K562 (cell line): ENCODE results near the gene CYB5RL. TPM values are rescaled to one million over a fixed set of nuclear protein-coding genes. Genes with fewer than 3 reads are reported as not detected.

Source experiments
- ATAC-seq: fragments of 200-7000 bp; cut with Tn5 transposase; 3 replicates; pipeline ENCODE4 v1.9.1; 2020; ENCODE audit warnings: moderate library complexity
- BruUV-seq: library from RNA; stranded (reverse); fragments of 400-500 nt; replicated peaks from 2 replicates; lab custom pipeline; 2021; lab: Mats Ljungman, UMichigan
- CTCF ChIA-PET: fragments of 300-600 bp; formaldehyde crosslinking; extraction: SDS; loops from one replicate; lab custom pipeline; 2021; ENCODE audit warnings: low intra/inter-chr PET ratio; lab: Yijun Ruan, JAX
- POLR2A ChIA-PET: fragments of 300-600, 350-650 bp; sonication (Branson Sonifier 250); formaldehyde crosslinking; extraction: SDS; loops from one replicate; lab custom pipeline; 2021; ENCODE audit warnings: antibody characterized with exemption, inconsistent platforms; lab: Yijun Ruan, JAX
- DNase-seq, 4 experiments: peaks; one replicate each; pipeline versions ENCODE4 v3.0.0 to v3.0.0-alpha.2; 2011 to 2018; ENCODE audit warnings: low spot score in 3 of 4, mixed read lengths in 3 of 4; ENCODE audit errors: extremely low read depth in 1 of 4
- FAIRE-seq: peaks from 2 replicates; lab custom pipeline; 2011; peaks lifted over from hg19 to GRCh38; lab: Jason Lieb, UNC
- H2AFZ ChIP-seq: 2 replicates; pipeline ENCODE4 v1.6.0; 2011; ENCODE audit warnings: low read depth, low read length, control low read depth, inconsistent platforms
- H3K27ac ChIP-seq: fragments of 200-600 bp; 3 replicates; pipeline ENCODE4 v1.8.0; 2011; ENCODE audit warnings: low read depth, mild to moderate bottlenecking, control low read depth, inconsistent platforms, low read length, moderate library complexity, mixed read lengths; ENCODE audit errors: extremely low read depth
- H3K27me3 ChIP-seq, 2 experiments: fragments of 300-600 bp in 1 of 2; 2 replicates in 1 of 2; 3 replicates in 1 of 2; pipeline versions ENCODE4 v1.6.0 to v1.8.0; 2011; ENCODE audit warnings: inconsistent platforms in 2 of 2, low read length in 2 of 2, mild to moderate bottlenecking in 1 of 2, mixed read lengths in 1 of 2, moderate library complexity in 1 of 2; ENCODE audit not compliant: control insufficient read depth in 2 of 2, insufficient read depth in 2 of 2
- H3K36me3 ChIP-seq: fragments of 300-600 bp; 3 replicates; pipeline ENCODE4 v1.8.0; 2011; ENCODE audit warnings: mild to moderate bottlenecking, low read length, inconsistent platforms; ENCODE audit not compliant: control insufficient read depth, insufficient read depth
- H3K4me1 ChIP-seq, 2 experiments: fragments of 200-600 bp in 1 of 2; replicated peaks in 1 of 2; 2 replicates in 1 of 2; 3 replicates in 1 of 2; pipeline versions ENCODE4 v1.5.1 to v1.8.0; 2011; ENCODE audit warnings: inconsistent platforms in 2 of 2, low read length in 2 of 2, mild to moderate bottlenecking in 1 of 2, mixed read lengths in 1 of 2, moderate library complexity in 1 of 2; ENCODE audit not compliant: control insufficient read depth in 2 of 2, insufficient read depth in 2 of 2
- H3K4me2 ChIP-seq: 2 replicates; pipeline ENCODE4 v1.6.1; 2011; ENCODE audit warnings: low read length, control low read depth, inconsistent platforms, mixed read lengths; ENCODE audit not compliant: insufficient read depth
- H3K4me3 ChIP-seq: fragments of 200-600 bp; sonication (generic), shearing (Covaris generic); 2 replicates; pipeline ENCODE4 v1.5.1; 2016; ENCODE audit warnings: control low read depth, inconsistent platforms
- H3K79me2 ChIP-seq: fragments of 200-600 bp; 3 replicates; pipeline ENCODE4 v1.8.0; 2011; ENCODE audit warnings: low read length, inconsistent platforms; ENCODE audit not compliant: control insufficient read depth, insufficient read depth
- H3K9ac ChIP-seq, 2 experiments: 2 replicates each; pipeline versions ENCODE4 v1.6.0 to v1.6.1; 2011; ENCODE audit warnings: low read depth in 2 of 2, low read length in 2 of 2, control low read depth in 1 of 2, inconsistent platforms in 1 of 2, mild to moderate bottlenecking in 1 of 2, mixed read lengths in 1 of 2; ENCODE audit not compliant: insufficient read depth in 1 of 2
- H3K9me1 ChIP-seq: one replicate; pipeline ENCODE4 v1.6.0; 2011; ENCODE audit warnings: inconsistent platforms, mild to moderate bottlenecking, low read length, moderate library complexity; ENCODE audit not compliant: control insufficient read depth, insufficient read depth
- H3K9me3 ChIP-seq: replicated peaks from 2 replicates; pipeline ENCODE4 v1.5.1; 2011; ENCODE audit warnings: low read depth, low read length, inconsistent platforms; ENCODE audit not compliant: control insufficient read depth, insufficient read depth
- H4K20me1 ChIP-seq: replicated peaks from 2 replicates; pipeline ENCODE4 v1.6.1; 2011; ENCODE audit warnings: low read length, inconsistent platforms, mixed read lengths; ENCODE audit not compliant: control insufficient read depth, insufficient read depth
- ARID2 ChIP-seq: fragments of 450-650 bp; IDR thresholded peaks from 2 replicates; pipeline ENCODE4 v1.6.1; 2017; ENCODE audit warnings: antibody characterized with exemption, mild to moderate bottlenecking
- CEBPB ChIP-seq: fragments of 450-650 bp; IDR thresholded peaks from 2 replicates; pipeline ENCODE4 v1.6.1; 2016; ENCODE audit warnings: missing genetic modification characterization, missing compliant biosample characterization
- DMBX1 ChIP-seq: fragments of 250-450 bp; sonication (Bioruptor Pico); IDR thresholded peaks from 2 replicates; pipeline ENCODE4 v1.8.0; 2022; ENCODE audit warnings: inconsistent platforms, mild to moderate bottlenecking, moderate library complexity, borderline replicate concordance
- FOXM1 ChIP-seq, 2 experiments: fragments of 450-650 bp in 1 of 2; sonication (generic) in 1 of 2; formaldehyde crosslinking in 1 of 2; IDR thresholded peaks; 2 replicates each; pipeline versions ENCODE4 v1.6.1 to v1.9.0; 2017 to 2022; ENCODE audit warnings: low read depth in 2 of 2, mild to moderate bottlenecking in 2 of 2, missing genetic modification reagents in 1 of 2, moderate library complexity in 1 of 2
- HDAC3 ChIP-seq: fragments of 450-650 bp; IDR thresholded peaks from 2 replicates; pipeline ENCODE4 v1.6.1; 2018; ENCODE audit warnings: borderline replicate concordance, mild to moderate bottlenecking, moderate library complexity; ENCODE audit not compliant: partially characterized antibody
- HLTF ChIP-seq: fragments of 450-650 bp; IDR thresholded peaks from 2 replicates; pipeline ENCODE4 v1.6.1; 2016
- MEIS2 ChIP-seq: fragments of 450-650 bp; IDR thresholded peaks from 2 replicates; pipeline ENCODE4 v1.6.1; 2014; ENCODE audit warnings: mild to moderate bottlenecking; ENCODE audit not compliant: partially characterized antibody
- POLR2G ChIP-seq: fragments of 200-400 bp; formaldehyde crosslinking; IDR thresholded peaks from 2 replicates; pipeline ENCODE4 v1.6.1; 2017; ENCODE audit warnings: low read depth, mild to moderate bottlenecking, antibody characterized with exemption, low read length, moderate library complexity
- RBM14 ChIP-seq: fragments of 200-400 bp; formaldehyde crosslinking; IDR thresholded peaks from 2 replicates; pipeline ENCODE4 v1.6.1; 2018; ENCODE audit warnings: low read depth, mild to moderate bottlenecking, low read length, moderate library complexity, borderline replicate concordance; ENCODE audit not compliant: insufficient read depth
- SIRT6 ChIP-seq: IDR thresholded peaks from one replicate; pipeline ENCODE4 v1.6.1; 2012; ENCODE audit warnings: low read depth, mild to moderate bottlenecking, control low read depth, inconsistent platforms, low read length, moderate library complexity
- ZBTB1 ChIP-seq: sonication (generic); formaldehyde crosslinking; IDR thresholded peaks from 2 replicates; pipeline ENCODE4 v1.8.1; 2023; ENCODE audit warnings: missing genetic modification reagents, low read depth, mild to moderate bottlenecking, borderline replicate concordance
- ZNF318 ChIP-seq, 2 experiments: fragments of 450-650 bp; IDR thresholded peaks; 2 replicates each; pipeline ENCODE4 v1.6.1; 2016; ENCODE audit warnings: mild to moderate bottlenecking in 2 of 2, borderline replicate concordance in 1 of 2, low read depth in 1 of 2, moderate library complexity in 1 of 2
- ZNF431 ChIP-seq: sonication (generic); formaldehyde crosslinking; IDR thresholded peaks from 2 replicates; pipeline ENCODE4 v1.8.0; 2022; ENCODE audit warnings: mild to moderate bottlenecking, missing genetic modification reagents
- ZNF589 ChIP-seq: fragments of 200-800 bp; sonication (Bioruptor generic); IDR thresholded peaks from 2 replicates; pipeline ENCODE4 v1.6.1; 2016; ENCODE audit warnings: low read depth, missing genetic modification characterization, missing compliant biosample characterization
- ZNF764 ChIP-seq: fragments of 250-450 bp; sonication (Bioruptor Pico); IDR thresholded peaks from 2 replicates; pipeline ENCODE4 v1.4.0; 2020; ENCODE audit warnings: low read depth, mild to moderate bottlenecking, moderate library complexity
- ZNF77 ChIP-seq: fragments of 250-450 bp; sonication (Bioruptor Pico); IDR thresholded peaks from 2 replicates; pipeline ENCODE4 v1.5.0; 2020
- WGBS: fragments of 100-300 bp; shearing (Covaris generic); methylation state at CpG from one replicate; pipeline ENCODE4 v1.1.6; 2016; ENCODE audit warnings: low coverage, mixed read lengths; ENCODE audit not compliant: insufficient coverage; ENCODE audit errors: missing lambda C conversion rate; 5-methylcytosine and 5-hydroxymethylcytosine counted together
- in situ Hi-C: fragments of 300-500 bp; cut with MboI; formaldehyde crosslinking; loops from 4 replicates; pipeline ENCODE4 v1.15.0; 2018; ENCODE audit warnings: inconsistent platforms, mixed read lengths
- intact Hi-C: fragments of 100-400 bp; cut with micrococcal nuclease; formaldehyde crosslinking; loops from 2 replicates; pipeline ENCODE4 v1.14.2; 2022
- polyA plus RNA-seq, 8 experiments: library from polyadenylated mRNA; depleted of rRNA in 4 of 8; stranded (reverse) in 5 of 8; unstranded in 3 of 8; fragments of >200 nt; fragmentation: Nextera tagmentation in 2 of 8; fragmentation: Illumina TruSeq in 1 of 8; extraction: Ambion mirVana in 2 of 8; extraction: Trizol in 1 of 8; gene quantifications; 2 replicates each; pipeline versions ENCODE4 v1.2.1 to v1.2.3, GENCODE V29; 2011 to 2014; ENCODE audit warnings: inconsistent platforms in 1 of 8, missing spikeins in 1 of 8
- total RNA-seq, 7 experiments: library from RNA; depleted of rRNA in 6 of 7; stranded (reverse); fragments of >200 nt in 6 of 7; fragmentation: Illumina TruSeq in 2 of 7; extraction: Trizol in 2 of 7; gene quantifications; 2 replicates each; pipeline versions ENCODE4 v1.2.1 to v1.2.3, GENCODE V29; 2011 to 2021; ENCODE audit warnings: low replicate concordance in 1 of 7

CYB5RL gene
- total and polyA plus RNA-seq, 9 of the 15 experiments (the other 6 are each of a cell fraction or from before 2014, with no cell fraction given): 7.9 to 18.0 (median 11.2) TPM

GRCh38 chr1:54157401-54157800 is 42.4 kb downstream of the CYB5RL start:
- FAIRE-seq (no peak), ATAC-seq (no peak), DNase-seq (no peak)
- no peaks in the 10 kb centered on the region for H3K9me1 ChIP-seq
- no peak overlapping the region for H3K4me3 ChIP-seq
- POLR2A ChIA-PET: no interaction called here
- H4K20me1 ChIP-seq: no peaks in the 10 kb centered on the region
- H3K27ac ChIP-seq: no peak overlapping the region
- no peaks in the 10 kb centered on the region for H3K9me3 ChIP-seq
- no peaks in the 10 kb centered on the region for H3K79me2 ChIP-seq
- 36% methylated on average over 6 of the region's 6 CpGs for WGBS
- BruUV-seq: no TSS peak
- in situ Hi-C loops: no loop called here
- H3K4me1 ChIP-seq: peaks cover 0 to 9% of the 10 kb centered on the region in 2 experiments; a peak in 1 of 5 replicates
- H2AFZ ChIP-seq: no peak overlapping the region
- no peaks in the 10 kb centered on the region for H3K36me3 ChIP-seq
- H3K27me3 ChIP-seq: peaks cover 0 to 5% of the 10 kb centered on the region in 2 experiments; a peak in 1 of 5 replicates
- no peak overlapping the region for H3K9ac ChIP-seq
- CTCF ChIA-PET: no interaction called here
- intact Hi-C loops: no loop called here
- H3K4me2 ChIP-seq: no peak overlapping the region
- TF ChIP-seq FOXM1 (IDR thresholded peaks at IDR 0.05; ENCODE audit: low read depth) (no peak), FOXM1 (CRISPR knock-in tag; IDR thresholded peaks at IDR 0.05; ENCODE audit: low read depth) (no peak), ZBTB1 (no peak), ZNF77 (CRISPR knock-in tag) (no peak), DMBX1 (no peak), ZNF589 (CRISPR knock-in tag) (no peak), RBM14 (no peak), CEBPB (tag) (no peak), ZNF318 (IDR thresholded peaks at IDR 0.05; ENCODE audit: borderline replicate concordance in 1 of 2, low read depth in 1 of 2) (no peak), ZNF764 (no peak), POLR2G (no peak), HLTF (no peak), HDAC3 (no peak), SIRT6 (no peak), ARID2 (no peak), ZNF431 (no peak), MEIS2 (no peak)
